ENCODE data around the gene HIPK2. TPM values are rescaled to one million over a fixed set of nuclear protein-coding genes. Genes with fewer than 3 reads are reported as not detected.
"Not testable (repeated sequence)": the region's sequence is repeated elsewhere in the genome, so short reads cannot be mapped to it uniquely, and the experiment has no call there.

HIPK2 gene
- total RNA-seq, 4 donors from 2014 or later: 13.6 to 21.8 (median 18.2) TPM

- no peaks in the 10 kb centered on the region for H3K4me1 ChIP-seq
- no peak for DNase-seq (ENCODE audit: low spot score in 2 of 2)
- H3K27ac ChIP-seq: no peak overlapping the region
- no peaks in the 10 kb centered on the region for H3K27me3 ChIP-seq
- 83% methylated on average over 1 of the region's 1 CpG for WGBS
- TF ChIP-seq POLR2AphosphoS5 (IDR thresholded peaks at IDR 0.05) (no peak), CTCF (IDR thresholded peaks at IDR 0.05) (no peak), EP300 (IDR thresholded peaks at IDR 0.05) (no peak)
- H3K36me3 ChIP-seq: peaks cover 43% of the 10 kb centered on the region
- no peak overlapping the region for H3K4me3 ChIP-seq
- no peaks in the 10 kb centered on the region for H3K9me3 ChIP-seq
Measured at GRCh38 chr7:139617074-139617473, 160.7 kb downstream of the HIPK2 start.

- Histone ChIP-seq H3K27me3 (no peaks in the 10 kb centered on the region), H3K27ac (no peak overlapping the region), H3K36me3 (peaks cover 42% of the 10 kb centered on the region), H3K9me3 (no peaks in the 10 kb centered on the region), H3K4me3 (no peak overlapping the region), H3K4me1 (no peaks in the 10 kb centered on the region)
- 79% methylated on average over 5 of the region's 5 CpGs for WGBS
- no peak for DNase-seq (ENCODE audit: low spot score in 2 of 2)
- TF ChIP-seq CTCF (IDR thresholded peaks at IDR 0.05) (no peak), POLR2A (IDR thresholded peaks at IDR 0.05) (no peak), EP300 (IDR thresholded peaks at IDR 0.05) (no peak), POLR2AphosphoS5 (IDR thresholded peaks at IDR 0.05) (no peak)
Measured at GRCh38 chr7:139614886-139615285, 162.9 kb downstream of the HIPK2 start.

GRCh38 chr7:139613971-139614411 is 163.8 kb downstream of the HIPK2 start:
- Histone ChIP-seq H3K4me1 (no peaks in the 10 kb centered on the region), H3K4me3 (no peak overlapping the region), H3K36me3 (peaks cover 41% of the 10 kb centered on the region), H3K27me3 (no peaks in the 10 kb centered on the region), H3K27ac (no peak overlapping the region), H3K9me3 (no peaks in the 10 kb centered on the region)
- DNase-seq (ENCODE audit: low spot score in 2 of 2): no peak
- WGBS: 89% methylated on average over 10 of the region's 10 CpGs
- TF ChIP-seq POLR2A (IDR thresholded peaks at IDR 0.05) (no peak), CTCF (IDR thresholded peaks at IDR 0.05) (no peak), EP300 (IDR thresholded peaks at IDR 0.05) (no peak), POLR2AphosphoS5 (IDR thresholded peaks at IDR 0.05) (no peak)

GRCh38 chr7:139611556-139611955 is 166.2 kb downstream of the HIPK2 start:
- H3K27ac ChIP-seq; H3K9me3 ChIP-seq; H3K4me3 ChIP-seq; DNase-seq (ENCODE audit: low spot score in 2 of 2); H3K4me1 ChIP-seq; H3K27me3 ChIP-seq: not testable (repeated sequence)
- peaks cover 37% of the 10 kb centered on the region for H3K36me3 ChIP-seq
- 95% methylated on average over 2 of the region's 2 CpGs for WGBS

GRCh38 chr7:139610595-139610994 is 167.2 kb downstream of the HIPK2 start:
- H3K9me3 ChIP-seq: no peaks in the 10 kb centered on the region
- no peak for TF ChIP-seq POLR2AphosphoS5 (IDR thresholded peaks at IDR 0.05)
- no peak for TF ChIP-seq CTCF (IDR thresholded peaks at IDR 0.05)
- TF ChIP-seq EP300 (IDR thresholded peaks at IDR 0.05): no peak
- no peak for TF ChIP-seq POLR2A (IDR thresholded peaks at IDR 0.05)
- WGBS: 80% methylated on average over 5 of the region's 5 CpGs
- H3K27me3 ChIP-seq: no peaks in the 10 kb centered on the region
- H3K4me3 ChIP-seq: no peak overlapping the region
- no peak overlapping the region for H3K27ac ChIP-seq
- DNase-seq (ENCODE audit: low spot score in 2 of 2): no peak
- no peaks in the 10 kb centered on the region for H3K4me1 ChIP-seq
- peaks cover 34% of the 10 kb centered on the region for H3K36me3 ChIP-seq

GRCh38 chr7:139603896-139604295 is 173.9 kb downstream of the HIPK2 start:
- H3K4me3 ChIP-seq: no peak overlapping the region
- 82% methylated on average over 5 of the region's 5 CpGs for WGBS
- H3K9me3 ChIP-seq: no peaks in the 10 kb centered on the region
- H3K4me1 ChIP-seq: no peaks in the 10 kb centered on the region
- no peaks in the 10 kb centered on the region for H3K27me3 ChIP-seq
- no peak for TF ChIP-seq POLR2AphosphoS5 (IDR thresholded peaks at IDR 0.05)
- TF ChIP-seq CTCF (IDR thresholded peaks at IDR 0.05): no peak
- no peak for TF ChIP-seq EP300 (IDR thresholded peaks at IDR 0.05)
- no peak for TF ChIP-seq POLR2A (IDR thresholded peaks at IDR 0.05)
- no peak for DNase-seq (ENCODE audit: low spot score in 2 of 2)
- peaks cover 24% of the 10 kb centered on the region for H3K36me3 ChIP-seq
- no peak overlapping the region for H3K27ac ChIP-seq
